Measurements from ENCODE around the gene ZNF564. TPM values are rescaled to one million over a fixed set of nuclear protein-coding genes. Genes with fewer than 3 reads are reported as not detected.

Gene ZNF564
- total RNA-seq, 1 donor from 2014 or later = 7.4 TPM

- H3K27ac Mint-ChIP-seq = no peak overlapping the region
- no peak for DNase-seq (ENCODE audit: low spot score)
- H3K27me3 Mint-ChIP-seq (ENCODE audit: insufficient read depth) = no peaks in the 10 kb centered on the region
- no peak overlapping the region for H3K4me3 Mint-ChIP-seq
- peaks cover 39% of the 10 kb centered on the region for H3K9me3 Mint-ChIP-seq
- intact Hi-C loops (cut with micrococcal nuclease) = no loop called here
- H3K36me3 Mint-ChIP-seq (ENCODE audit: low read depth) = peaks cover 46% of the 10 kb centered on the region
- peaks cover 19% of the 10 kb centered on the region for H3K4me1 Mint-ChIP-seq (ENCODE audit: low read depth)
Measured at GRCh38 chr19:12546068-12546467, 5.2 kb downstream of the ZNF564 start.

- Mint-ChIP-seq H3K4me3 (no peak overlapping the region), H3K27ac (no peak overlapping the region), H3K27me3 (ENCODE audit: insufficient read depth) (no peaks in the 10 kb centered on the region), H3K4me1 (ENCODE audit: low read depth) (peaks cover 19% of the 10 kb centered on the region), H3K9me3 (peaks cover 40% of the 10 kb centered on the region), H3K36me3 (ENCODE audit: low read depth) (peaks cover 46% of the 10 kb centered on the region)
- no peak for DNase-seq (ENCODE audit: low spot score)
- intact Hi-C loops (cut with micrococcal nuclease) = no loop called here
Measured at GRCh38 chr19:12545267-12545666, 6.0 kb downstream of the ZNF564 start.

DNA sequence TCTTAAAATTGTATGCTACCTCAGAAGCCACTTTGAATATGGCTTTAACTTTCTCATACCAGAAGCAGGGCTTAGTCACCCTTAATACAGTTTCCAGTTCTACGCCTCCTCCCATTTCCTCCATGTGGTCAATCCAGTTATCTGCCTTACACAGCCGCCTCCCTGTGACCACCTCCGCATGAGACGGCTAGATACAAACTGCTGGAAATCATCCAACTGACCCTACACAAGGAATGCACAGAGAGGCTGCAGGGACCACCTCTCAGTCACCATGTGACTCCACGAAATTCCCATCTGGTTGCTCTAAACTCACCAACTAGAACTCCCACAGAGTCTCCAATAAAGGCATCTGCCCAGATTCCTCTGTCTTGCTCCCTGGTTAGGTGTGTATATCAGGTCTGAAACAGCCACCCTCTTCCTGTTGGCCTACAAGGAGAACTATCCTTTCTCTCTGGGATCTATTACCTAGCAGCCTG is 6.8 kb downstream of the ZNF564 start:
- Mint-ChIP-seq H3K27me3 (ENCODE audit: insufficient read depth) (no peaks in the 10 kb centered on the region), H3K4me1 (ENCODE audit: low read depth) (peaks cover 15% of the 10 kb centered on the region), H3K4me3 (no peak overlapping the region), H3K9me3 (peaks cover 43% of the 10 kb centered on the region), H3K36me3 (ENCODE audit: low read depth) (peaks cover 48% of the 10 kb centered on the region), H3K27ac (no peak overlapping the region)
- intact Hi-C loops (cut with micrococcal nuclease) = no loop called here
- no peak for DNase-seq (ENCODE audit: low spot score)

DNA sequence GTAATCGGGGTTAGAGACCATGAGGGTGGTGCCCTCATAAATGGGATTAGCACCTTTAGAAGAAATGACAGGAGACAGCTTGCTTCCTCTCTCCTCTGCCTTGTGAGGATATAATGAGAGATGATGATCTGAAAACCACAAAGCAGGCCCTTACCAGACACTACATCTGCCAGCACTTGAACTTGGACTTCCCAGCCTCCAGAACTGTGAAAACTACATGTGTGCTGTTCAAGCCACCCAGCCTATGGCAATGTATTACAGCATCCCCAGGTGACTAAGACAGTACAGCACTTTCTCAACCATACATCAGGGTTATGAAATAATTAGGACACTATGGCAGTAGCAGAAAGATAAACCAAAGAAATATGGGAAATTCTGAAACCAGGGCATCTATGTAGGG is 7.4 kb downstream of the ZNF564 start:
- no peak overlapping the region for H3K27ac Mint-ChIP-seq

DNA sequence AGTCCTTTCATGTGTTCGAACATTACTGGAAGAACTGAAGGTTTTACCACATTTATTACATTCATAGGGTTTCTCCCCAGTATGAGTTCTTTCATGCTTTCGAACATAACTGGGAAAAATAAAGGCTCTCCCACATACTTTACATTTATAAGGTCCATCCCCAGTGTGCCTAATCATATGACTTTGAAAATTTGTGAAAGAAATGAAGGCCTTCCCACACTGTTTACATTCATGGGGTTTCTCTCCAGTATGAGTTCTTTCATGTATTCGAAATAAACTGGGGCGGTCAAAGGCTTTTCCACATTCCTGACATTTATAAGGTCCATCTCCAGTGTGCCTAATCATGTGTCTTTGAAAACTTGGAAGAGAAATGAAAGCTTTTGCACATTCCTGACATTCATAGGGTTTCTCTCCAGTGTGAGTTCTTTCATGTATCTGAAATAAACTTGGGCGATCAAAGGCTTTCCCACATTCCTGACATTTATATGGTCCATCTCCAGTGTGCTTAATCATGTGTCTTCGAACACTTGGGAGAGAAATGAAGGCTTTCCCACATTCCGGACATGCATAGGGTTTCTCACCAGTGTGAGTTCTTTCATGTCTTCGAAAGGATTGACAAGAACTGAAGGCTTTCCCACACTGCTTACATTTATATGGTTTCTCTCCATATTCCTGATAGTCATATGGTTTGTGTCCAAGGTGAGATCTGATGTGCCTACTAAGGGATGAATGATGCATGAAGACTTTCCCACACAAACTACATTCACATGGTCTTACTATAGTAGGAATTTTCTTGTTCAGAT is 24.0 kb downstream of the ZNF564 start:
- no peak overlapping the region for H3K27ac Mint-ChIP-seq
- intact Hi-C loops (cut with micrococcal nuclease) = no loop called here
- H3K4me3 Mint-ChIP-seq = no peak overlapping the region
- H3K4me1 Mint-ChIP-seq (ENCODE audit: low read depth) = no peaks in the 10 kb centered on the region
- H3K36me3 Mint-ChIP-seq (ENCODE audit: low read depth) = peaks cover 72% of the 10 kb centered on the region
- no peak for DNase-seq (ENCODE audit: low spot score)
- no peaks in the 10 kb centered on the region for H3K27me3 Mint-ChIP-seq (ENCODE audit: insufficient read depth)
- H3K9me3 Mint-ChIP-seq = peaks cover 81% of the 10 kb centered on the region

More for the DNA sequence above, 7.4 kb downstream of the ZNF564 start:
- Mint-ChIP-seq H3K36me3 (ENCODE audit: low read depth) (peaks cover 44% of the 10 kb centered on the region), H3K9me3 (peaks cover 43% of the 10 kb centered on the region), H3K4me3 (no peak overlapping the region), H3K4me1 (ENCODE audit: low read depth) (peaks cover 11% of the 10 kb centered on the region), H3K27me3 (ENCODE audit: insufficient read depth) (no peaks in the 10 kb centered on the region)
- no peak for DNase-seq (ENCODE audit: low spot score)
- intact Hi-C loops (cut with micrococcal nuclease) = no loop called here

GRCh38 chr19:12526542-12526941 is 24.7 kb downstream of the ZNF564 start:
- H3K27ac Mint-ChIP-seq = no peak overlapping the region
- no peaks in the 10 kb centered on the region for H3K4me1 Mint-ChIP-seq (ENCODE audit: low read depth)
- no peak overlapping the region for H3K4me3 Mint-ChIP-seq
- H3K9me3 Mint-ChIP-seq = peaks cover 84% of the 10 kb centered on the region
- peaks cover 75% of the 10 kb centered on the region for H3K36me3 Mint-ChIP-seq (ENCODE audit: low read depth)
- intact Hi-C loops (cut with micrococcal nuclease) = no loop called here
- no peaks in the 10 kb centered on the region for H3K27me3 Mint-ChIP-seq (ENCODE audit: insufficient read depth)
- no peak for DNase-seq (ENCODE audit: low spot score)

GRCh38 chr19:12521996-12522395 is 29.3 kb downstream of the ZNF564 start:
- Mint-ChIP-seq H3K36me3 (ENCODE audit: low read depth) (peaks cover 46% of the 10 kb centered on the region), H3K27ac (no peak overlapping the region), H3K4me3 (no peak overlapping the region), H3K4me1 (ENCODE audit: low read depth) (no peaks in the 10 kb centered on the region), H3K9me3 (peaks cover 69% of the 10 kb centered on the region), H3K27me3 (ENCODE audit: insufficient read depth) (no peaks in the 10 kb centered on the region)
- intact Hi-C loops (cut with micrococcal nuclease) = no loop called here
- no peak for DNase-seq (ENCODE audit: low spot score)

- Mint-ChIP-seq H3K9me3 (peaks cover 49% of the 10 kb centered on the region), H3K27ac (no peak overlapping the region), H3K27me3 (ENCODE audit: insufficient read depth) (no peaks in the 10 kb centered on the region), H3K36me3 (ENCODE audit: low read depth) (peaks cover 5% of the 10 kb centered on the region), H3K4me3 (no peak overlapping the region), H3K4me1 (ENCODE audit: low read depth) (no peaks in the 10 kb centered on the region)
- no peak for DNase-seq (ENCODE audit: low spot score)
- intact Hi-C loops (cut with micrococcal nuclease) = no loop called here
Measured at GRCh38 chr19:12513531-12514061, 37.7 kb downstream of the ZNF564 start.

- intact Hi-C loops (cut with micrococcal nuclease) = no loop called here
- peaks cover 22% of the 10 kb centered on the region for H3K9me3 Mint-ChIP-seq
- H3K4me3 Mint-ChIP-seq = no peak overlapping the region
Measured at GRCh38 chr19:12497032-12497431, 54.2 kb downstream of the ZNF564 start.

DNA sequence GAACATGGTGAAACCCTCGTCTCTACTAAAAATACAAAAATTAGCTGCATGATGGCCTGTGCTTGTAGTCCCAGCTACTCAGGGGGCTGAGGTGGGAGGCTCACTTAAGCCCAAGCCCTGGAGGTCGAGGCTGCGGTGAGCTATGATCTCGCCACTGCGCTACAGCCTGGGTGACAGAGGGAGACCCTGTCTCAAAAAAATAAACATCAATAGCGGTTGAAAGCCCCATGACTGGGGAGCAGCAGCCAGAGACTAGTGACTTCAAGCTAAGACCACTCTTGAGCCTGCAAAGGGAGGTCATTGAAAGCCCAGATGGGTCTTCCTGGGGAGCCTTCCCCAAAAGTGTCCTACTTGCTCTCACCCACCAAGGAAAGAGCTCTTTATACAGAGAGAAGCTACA is 54.8 kb downstream of the ZNF564 start:
- intact Hi-C loops (cut with micrococcal nuclease) = no loop called here
- H3K9me3 Mint-ChIP-seq = peaks cover 26% of the 10 kb centered on the region
- peaks cover 2% of the 10 kb centered on the region for H3K27me3 Mint-ChIP-seq (ENCODE audit: insufficient read depth)
- H3K4me1 Mint-ChIP-seq (ENCODE audit: low read depth) = peaks cover 6% of the 10 kb centered on the region
- H3K27ac Mint-ChIP-seq = no peak overlapping the region
- no peak overlapping the region for H3K4me3 Mint-ChIP-seq
- H3K36me3 Mint-ChIP-seq (ENCODE audit: low read depth) = peaks cover 2% of the 10 kb centered on the region
- no peak for DNase-seq (ENCODE audit: low spot score)

More at GRCh38 chr19:12497032-12497431, 54.2 kb downstream of the ZNF564 start:
- Mint-ChIP-seq H3K27me3 (ENCODE audit: insufficient read depth) (peaks cover 2% of the 10 kb centered on the region), H3K27ac (no peak overlapping the region), H3K4me1 (ENCODE audit: low read depth) (peaks cover 6% of the 10 kb centered on the region), H3K36me3 (ENCODE audit: low read depth) (peaks cover 2% of the 10 kb centered on the region)
- DNase-seq (ENCODE audit: low spot score) = no peak

GRCh38 chr19:12495002-12495802 is 56.1 kb downstream of the ZNF564 start:
- H3K27me3 Mint-ChIP-seq (ENCODE audit: insufficient read depth) = peaks cover 2% of the 10 kb centered on the region
- peak; percentile 78 for DNase-seq (ENCODE audit: low spot score)
- H3K9me3 Mint-ChIP-seq = peaks cover 32% of the 10 kb centered on the region
- H3K27ac Mint-ChIP-seq = peak overlapping the region; percentile 52
- peaks cover 6% of the 10 kb centered on the region for H3K4me1 Mint-ChIP-seq (ENCODE audit: low read depth)
- H3K4me3 Mint-ChIP-seq = peak overlapping the region; percentile 83
- peaks cover 2% of the 10 kb centered on the region for H3K36me3 Mint-ChIP-seq (ENCODE audit: low read depth)
- intact Hi-C loops (cut with micrococcal nuclease) = loop anchor here (1.0 to 2.0 kb wide), 4 partner anchors 11 to 201 kb away; partner anchors contain the start of genes ZNF44, ZNF443, ZNF564 and ZNF709

GRCh38 chr19:12494260-12494860 is 56.9 kb downstream of the ZNF564 start:
- peaks cover 2% of the 10 kb centered on the region for H3K36me3 Mint-ChIP-seq (ENCODE audit: low read depth)
- peaks cover 30% of the 10 kb centered on the region for H3K9me3 Mint-ChIP-seq
- peaks cover 6% of the 10 kb centered on the region for H3K4me1 Mint-ChIP-seq (ENCODE audit: low read depth)
- peak overlapping the region; percentile 50 for H3K4me3 Mint-ChIP-seq
- H3K27me3 Mint-ChIP-seq (ENCODE audit: insufficient read depth) = peaks cover 2% of the 10 kb centered on the region
- intact Hi-C loops (cut with micrococcal nuclease) = loop anchor here (2.0 kb wide), 1 partner anchor 54 kb away; the partner anchor contains the start of gene ZNF443
- H3K27ac Mint-ChIP-seq = no peak overlapping the region
- no peak for DNase-seq (ENCODE audit: low spot score)
